Peyer's patch (tissue), 4 donors: ENCODE measurements around the gene MIPOL1. TPM values are rescaled to one million over a fixed set of nuclear protein-coding genes. Genes with fewer than 3 reads are reported as not detected.
"Not testable (repeated sequence)": the region's sequence is repeated elsewhere in the genome, so short reads cannot be mapped to it uniquely, and the experiment has no call there.

Experiments
- DNase-seq, 3 donors: peaks; one replicate each; pipeline ENCODE4 v3.0.0-alpha.2; 2017 to 2019
- H3K27ac ChIP-seq, 4 donors: fragments of 200-600 bp; sonication (generic); one replicate each; pipeline ENCODE4 v1.5.1; 2016 to 2019
- H3K27me3 ChIP-seq, 2 donors: fragments of 200-600 bp; sonication (generic); one replicate each; pipeline ENCODE4 v1.5.1; 2019
- H3K36me3 ChIP-seq, 3 donors: fragments of 200-600 bp; sonication (generic); one replicate each; pipeline ENCODE4 v1.5.1; 2016 to 2019
- H3K4me1 ChIP-seq, 4 donors: fragments of 200-600 bp; sonication (generic); one replicate each; pipeline ENCODE4 v1.5.1; 2016 to 2019
- H3K4me3 ChIP-seq, 4 donors: fragments of 200-600 bp; sonication (generic); 1 replicate in 3 of 4; 2 replicates in 1 of 4; pipeline ENCODE4 v1.5.1; 2016 to 2019; ENCODE audit warnings: mild to moderate bottlenecking in 1 of 4
- H3K9me3 ChIP-seq, 4 donors: fragments of 200-600 bp; sonication (generic); one replicate each; pipeline ENCODE4 v1.5.1; 2016 to 2019; ENCODE audit warnings: mild to moderate bottlenecking in 1 of 4
- CTCF ChIP-seq, 6 experiments: fragments of 450-650 bp in 4 of 6; fragments of 200-600 bp in 2 of 6; sonication (generic) in 1 of 6; IDR thresholded peaks; one replicate each; pipeline ENCODE4 v1.5.1; 2017 to 2019; ENCODE audit warnings: antibody characterized with exemption in 6 of 6, mild to moderate bottlenecking in 3 of 6, moderate library complexity in 1 of 6
- POLR2A ChIP-seq, 2 donors: fragments of 450-650 bp; IDR thresholded peaks; one replicate each; pipeline ENCODE4 v1.5.1; 2017; ENCODE audit warnings: antibody characterized with exemption in 2 of 2, mild to moderate bottlenecking in 2 of 2, moderate library complexity in 2 of 2
- total RNA-seq, 4 donors: library from RNA; depleted of rRNA; stranded (reverse); fragments of >200 nt; gene quantifications; one replicate each; pipeline ENCODE4 v1.1.0, GENCODE V29; 2016

The MIPOL1 gene
- total RNA-seq, 4 donors from 2014 or later = 5.6 to 42.1 (median 14.9) TPM

- no peaks in the 10 kb centered on the region for H3K36me3 ChIP-seq
- no peaks in the 10 kb centered on the region for H3K4me1 ChIP-seq
- H3K27me3 ChIP-seq = no peaks in the 10 kb centered on the region
- H3K27ac ChIP-seq = no peak overlapping the region
- no peak for TF ChIP-seq POLR2A (IDR thresholded peaks at IDR 0.05)
- TF ChIP-seq CTCF (IDR thresholded peaks at IDR 0.05) = no peak
- no peaks in the 10 kb centered on the region for H3K9me3 ChIP-seq
- no peak for DNase-seq
- H3K4me3 ChIP-seq = no peak overlapping the region
These were observed 16.3 kb upstream of the MIPOL1 start for GRCh38 chr14:37181441-37181840.

GRCh38 chr14:37184520-37184919, 13.2 kb upstream of the MIPOL1 start:
- not testable (repeated sequence) for H3K9me3 ChIP-seq, H3K27ac ChIP-seq, DNase-seq, H3K4me1 ChIP-seq, H3K27me3 ChIP-seq, H3K4me3 ChIP-seq, H3K36me3 ChIP-seq

GRCh38 chr14:37185670-37186069, 12.1 kb upstream of the MIPOL1 start:
- Histone ChIP-seq H3K36me3 (no peaks in the 10 kb centered on the region), H3K27me3 (no peaks in the 10 kb centered on the region), H3K4me1 (no peaks in the 10 kb centered on the region), H3K9me3 (no peaks in the 10 kb centered on the region), H3K27ac (no peak overlapping the region), H3K4me3 (no peak overlapping the region)
- DNase-seq = no peak
- TF ChIP-seq CTCF (IDR thresholded peaks at IDR 0.05) (no peak), POLR2A (IDR thresholded peaks at IDR 0.05) (no peak)

GRCh38 chr14:37186865-37187264, 10.9 kb upstream of the MIPOL1 start:
- no peaks in the 10 kb centered on the region for H3K9me3 ChIP-seq
- no peaks in the 10 kb centered on the region for H3K36me3 ChIP-seq
- H3K27ac ChIP-seq = no peak overlapping the region
- H3K27me3 ChIP-seq = no peaks in the 10 kb centered on the region
- no peaks in the 10 kb centered on the region for H3K4me1 ChIP-seq
- TF ChIP-seq CTCF (IDR thresholded peaks at IDR 0.05) = no peak
- TF ChIP-seq POLR2A (IDR thresholded peaks at IDR 0.05) = no peak
- DNase-seq = no peak
- H3K4me3 ChIP-seq = no peak overlapping the region

GRCh38 chr14:37187294-37187693, 10.4 kb upstream of the MIPOL1 start:
- no peak overlapping the region for H3K27ac ChIP-seq
- H3K36me3 ChIP-seq = no peaks in the 10 kb centered on the region
- no peaks in the 10 kb centered on the region for H3K27me3 ChIP-seq
- H3K4me1 ChIP-seq = no peaks in the 10 kb centered on the region
- no peaks in the 10 kb centered on the region for H3K9me3 ChIP-seq
- TF ChIP-seq CTCF (IDR thresholded peaks at IDR 0.05) = no peak
- no peak overlapping the region for H3K4me3 ChIP-seq
- DNase-seq = no peak

GRCh38 chr14:37187840-37188577, 9.7 kb upstream of the MIPOL1 start:
- H3K9me3 ChIP-seq, H3K4me1 ChIP-seq, DNase-seq, H3K36me3 ChIP-seq, H3K4me3 ChIP-seq, H3K27me3 ChIP-seq, H3K27ac ChIP-seq: not testable (repeated sequence)

GRCh38 chr14:37189733-37190132, 8.0 kb upstream of the MIPOL1 start:
- not testable (repeated sequence) for DNase-seq, H3K36me3 ChIP-seq, H3K27ac ChIP-seq, H3K9me3 ChIP-seq, H3K4me3 ChIP-seq, H3K4me1 ChIP-seq, H3K27me3 ChIP-seq
